Fibroblast of skin of left biceps (primary cell): ENCODE measurements around the gene MYOM3.

Source experiments
- DNase-seq, 2 experiments: peaks; one replicate each; pipeline ENCODE4 v3.0.0-alpha.2; 2013; ENCODE audit warnings: low read depth in 2 of 2

MYOM3 gene

DNA sequence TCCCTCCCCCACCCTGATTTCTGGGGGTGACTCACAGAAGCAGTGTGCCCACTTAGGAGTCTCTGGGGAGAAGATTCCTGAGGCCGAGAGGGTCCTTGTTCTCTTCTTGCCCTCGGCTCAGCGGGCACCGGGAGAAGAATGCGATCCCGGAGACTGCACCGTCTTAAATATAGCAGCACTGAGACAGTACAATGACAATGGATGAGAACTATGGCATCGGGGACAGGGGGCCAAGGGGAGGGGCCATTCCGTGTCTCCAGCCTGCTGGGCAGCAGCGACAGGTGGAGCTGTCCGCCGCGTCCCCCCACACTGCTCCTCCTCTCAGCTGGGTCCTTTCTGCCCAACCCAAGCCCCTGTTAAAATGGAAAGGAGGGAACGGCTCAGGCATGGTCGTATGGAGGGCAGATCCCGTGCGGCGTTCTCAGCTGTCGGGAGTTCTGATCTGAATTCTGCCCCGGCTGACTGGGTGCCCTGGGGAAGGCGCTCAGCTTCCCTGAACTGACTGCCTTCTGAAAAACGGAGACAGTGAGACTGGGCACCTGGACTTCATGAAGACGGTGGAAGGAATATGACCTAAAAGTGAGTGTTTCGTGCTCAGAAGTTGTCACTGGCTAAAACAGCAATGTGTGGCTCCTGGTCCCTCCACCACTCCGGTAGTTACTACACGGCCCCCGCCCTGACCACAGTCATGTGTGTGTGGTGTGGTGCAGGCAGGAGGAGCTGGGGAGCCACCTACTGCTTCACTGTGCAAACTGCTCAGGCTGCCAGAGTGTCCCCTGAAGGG, at the start of gene MYOM3:
Gene MYOM3, minus strand, starts transcription at position 140 of the 784 bp plus-strand sequence. CDS start 3,499 bp downstream, outside the sequence.
- DNase-seq = peak; percentile 23 to 29

DNA sequence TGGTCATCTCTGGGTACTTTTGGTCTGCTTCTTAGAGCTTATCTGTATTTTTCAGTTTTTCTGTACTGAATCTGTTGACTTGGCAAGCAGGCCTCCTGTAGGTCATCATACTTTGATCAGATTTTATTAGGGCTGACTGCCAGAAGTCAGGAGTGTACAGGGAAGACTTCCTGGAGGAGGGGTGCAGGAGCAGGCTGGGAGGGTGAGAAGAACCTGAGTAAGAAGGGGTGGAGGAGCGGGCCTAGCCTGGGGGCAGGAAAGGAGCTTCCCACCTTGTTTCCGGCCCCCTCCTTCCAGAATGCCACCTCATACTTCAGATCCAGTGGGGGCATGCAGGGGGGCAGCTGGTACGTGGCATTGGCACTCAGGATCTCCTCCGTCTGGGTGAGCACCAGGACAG, 49.3 kb upstream of the MYOM3 start:
- DNase-seq = no peak

DNA sequence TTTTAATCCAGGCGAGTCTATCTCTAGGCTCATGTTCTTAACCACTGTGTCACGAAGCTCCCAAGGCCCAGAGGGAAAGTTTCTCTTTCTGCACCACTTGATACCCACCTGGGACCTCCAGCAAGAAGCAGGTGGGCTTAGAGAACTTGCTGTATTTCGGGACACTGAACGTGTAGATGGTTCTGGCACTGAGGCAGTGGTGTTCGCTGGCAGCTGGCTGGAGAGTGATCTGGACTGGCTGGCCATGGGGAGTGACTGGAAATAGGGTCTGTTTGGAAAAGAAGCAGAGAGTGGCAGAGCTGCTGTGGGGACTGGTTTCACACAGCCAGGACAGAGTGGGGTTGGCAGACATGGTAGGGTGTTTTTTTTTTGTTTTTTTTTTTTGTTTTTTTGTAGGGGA, 47.4 kb upstream of the MYOM3 start:
- DNase-seq = no peak

DNA sequence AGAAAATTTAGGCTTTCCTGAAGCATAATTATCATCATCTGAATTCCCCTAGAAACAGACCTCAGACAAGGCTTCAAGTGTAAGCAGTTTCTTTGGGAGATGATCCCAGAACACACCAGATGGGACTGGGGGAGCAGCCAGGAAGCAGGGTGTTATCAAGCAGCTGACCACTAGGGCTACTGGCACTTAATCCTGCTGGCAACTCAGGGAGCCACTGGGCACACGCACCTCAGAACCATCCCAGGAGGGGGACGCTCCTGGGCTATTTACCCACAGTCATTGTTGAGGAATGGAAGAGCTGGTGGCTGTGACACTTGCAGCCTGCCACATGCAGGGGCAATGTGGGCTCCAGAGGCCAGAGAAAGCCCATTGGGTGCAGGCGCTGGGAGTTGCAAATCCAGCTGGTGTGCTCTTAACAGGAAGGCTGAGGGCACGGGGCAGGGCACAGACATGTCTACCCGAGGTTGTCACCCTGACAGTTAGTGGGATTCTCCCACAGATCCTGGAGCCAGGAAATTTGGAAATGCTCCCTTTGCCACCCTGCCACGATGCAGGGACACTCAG, 46.1 kb upstream of the MYOM3 start:
- no peak for DNase-seq

DNA sequence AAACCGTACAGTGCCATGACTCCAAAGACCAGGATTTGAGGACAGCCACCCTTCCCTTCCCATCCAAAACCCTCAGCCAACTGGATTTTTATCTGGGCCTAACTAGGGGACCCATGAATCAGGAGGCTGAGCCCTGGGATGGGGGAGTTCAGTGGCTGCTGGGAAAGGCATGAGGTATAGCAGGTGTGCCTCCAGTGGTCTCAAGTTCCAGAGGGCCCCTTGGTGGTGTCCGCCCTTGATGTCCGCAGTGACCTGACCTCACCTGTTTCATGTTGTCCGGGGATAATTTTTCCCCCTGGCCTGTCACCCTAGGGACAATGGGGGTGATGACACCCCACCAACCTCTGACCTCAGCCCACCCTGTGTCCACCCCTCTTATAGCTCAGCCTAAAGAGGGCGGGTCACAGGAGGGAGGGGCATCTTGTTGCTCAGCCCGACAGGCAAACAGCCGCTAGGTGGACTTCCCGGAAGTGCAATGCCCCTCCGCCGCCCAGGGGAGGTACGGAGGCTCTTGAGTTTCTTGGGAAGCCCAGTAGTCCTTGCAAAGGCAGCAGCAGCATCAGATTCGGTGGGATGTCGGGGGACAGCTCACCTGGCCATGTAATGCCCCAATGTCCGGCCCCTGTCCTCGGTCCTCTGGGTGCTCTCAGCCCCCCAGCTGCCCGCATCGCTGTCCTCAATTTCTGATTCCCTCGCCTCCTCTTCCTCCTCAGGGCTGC, 44.8 kb upstream of the MYOM3 start:
- no peak for DNase-seq

DNA sequence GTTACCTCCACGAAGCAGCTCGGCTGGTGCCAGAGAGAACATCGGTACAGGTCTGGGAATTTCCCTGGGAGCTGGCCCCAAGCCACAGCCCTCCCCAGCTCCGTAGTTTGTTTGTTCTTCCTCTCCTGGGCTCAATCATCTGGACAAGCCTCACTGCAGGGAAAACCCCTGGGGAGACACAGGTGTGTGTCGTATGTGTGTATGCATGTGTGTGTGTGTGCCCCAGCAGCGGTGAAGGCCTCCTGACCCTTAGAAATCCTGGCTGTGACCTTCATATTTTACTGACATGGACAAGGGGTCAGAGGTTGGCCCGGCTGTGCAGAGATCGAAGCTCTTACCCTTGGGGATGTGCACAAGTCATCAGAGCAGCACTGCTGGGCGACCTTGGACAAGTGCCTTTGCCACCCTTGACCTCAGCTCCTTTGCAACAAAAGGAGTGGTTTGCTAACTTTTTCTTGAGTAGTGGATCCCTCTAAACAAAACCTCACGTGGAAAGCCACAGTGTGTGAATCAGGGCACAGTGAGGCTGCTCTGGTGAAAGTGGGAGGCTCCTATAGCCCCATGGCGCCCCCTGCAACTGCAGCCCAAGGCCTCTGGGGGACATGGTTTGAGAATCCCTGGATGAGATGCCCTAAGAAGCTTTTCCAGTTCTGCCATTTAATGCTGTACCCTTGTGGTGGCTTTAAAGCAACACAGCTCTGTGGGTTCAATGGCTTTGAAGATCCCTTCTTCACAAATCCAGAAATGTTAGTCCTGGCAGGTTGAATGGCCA, 43.3 kb upstream of the MYOM3 start:
- no peak for DNase-seq

DNA sequence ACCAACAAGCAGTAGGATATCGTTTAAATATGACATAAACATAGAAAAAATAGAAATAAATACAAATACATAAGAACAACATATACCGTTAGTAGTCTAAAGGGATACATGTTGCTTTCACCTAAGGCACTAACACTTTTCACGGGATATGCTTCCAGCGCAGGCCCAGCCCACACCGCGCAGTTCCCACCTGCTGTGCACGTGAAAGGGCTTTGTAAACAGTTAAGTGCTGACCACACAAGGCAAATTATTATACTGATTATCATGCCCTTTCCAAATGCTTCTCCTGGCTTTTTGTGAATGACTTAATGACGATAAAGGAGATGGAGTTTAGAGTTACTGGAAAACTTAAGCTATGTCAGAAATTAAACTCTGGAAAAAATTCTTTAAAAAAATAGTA, 42.3 kb upstream of the MYOM3 start:
- no peak for DNase-seq

DNA sequence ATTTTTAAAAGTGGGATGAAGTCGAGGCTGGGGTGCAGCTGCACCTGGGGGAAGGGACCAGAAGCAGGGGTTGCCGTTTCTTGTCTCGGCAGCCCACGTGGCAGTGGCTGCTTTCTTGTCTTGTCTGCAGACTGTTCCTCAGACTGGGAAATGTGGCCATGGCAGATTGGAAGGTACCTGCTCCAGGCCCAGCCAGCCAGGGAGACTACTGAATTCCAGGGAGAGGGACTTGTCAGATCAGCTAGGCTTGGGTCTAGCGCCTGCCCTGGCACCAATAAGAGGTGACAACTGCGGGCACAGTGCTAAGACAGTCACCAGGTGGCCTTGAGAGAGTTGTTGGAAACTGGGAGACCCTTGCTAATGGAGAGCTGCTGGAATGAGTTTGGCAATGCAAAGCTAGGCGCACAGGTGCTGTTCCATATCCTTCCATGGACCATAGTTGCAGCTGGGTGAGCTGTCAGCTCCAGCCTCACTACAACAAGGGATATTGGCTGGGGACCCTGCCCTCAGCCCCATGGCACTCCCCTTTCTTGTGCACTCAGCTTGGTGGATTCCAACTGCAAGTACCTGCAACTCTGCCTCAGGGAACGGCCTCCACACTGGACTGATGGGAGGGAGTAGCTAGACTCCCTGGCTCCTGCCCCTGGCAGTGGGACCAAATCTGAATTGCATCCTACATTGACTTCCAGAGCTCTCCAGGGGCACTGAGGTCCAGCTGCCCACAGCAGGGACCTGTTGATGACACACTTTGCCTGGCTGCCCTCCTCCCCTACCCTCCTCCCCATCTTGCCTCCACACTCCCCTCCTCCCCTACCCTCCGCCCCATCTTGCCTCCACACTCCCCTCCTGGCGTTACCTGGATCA, 40.9 kb upstream of the MYOM3 start:
- no peak for DNase-seq

DNA sequence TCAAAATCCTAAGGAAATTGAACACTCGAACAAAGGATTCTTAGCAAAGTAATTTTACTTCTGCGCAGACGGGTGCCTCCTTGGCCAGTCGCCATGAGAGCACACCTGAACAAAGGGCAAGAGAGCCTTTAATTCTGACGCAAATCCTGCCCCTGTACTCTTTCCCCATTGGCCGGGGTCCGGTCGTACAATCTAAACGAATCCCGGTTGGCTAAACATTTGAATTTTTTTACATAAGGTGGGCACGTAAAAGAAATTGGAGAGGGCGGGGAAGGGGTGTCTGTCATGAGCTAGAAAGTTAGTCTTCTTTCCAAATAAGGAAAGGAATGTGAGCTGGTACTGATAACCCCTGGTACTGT, 39.2 kb upstream of the MYOM3 start:
- no peak for DNase-seq

DNA sequence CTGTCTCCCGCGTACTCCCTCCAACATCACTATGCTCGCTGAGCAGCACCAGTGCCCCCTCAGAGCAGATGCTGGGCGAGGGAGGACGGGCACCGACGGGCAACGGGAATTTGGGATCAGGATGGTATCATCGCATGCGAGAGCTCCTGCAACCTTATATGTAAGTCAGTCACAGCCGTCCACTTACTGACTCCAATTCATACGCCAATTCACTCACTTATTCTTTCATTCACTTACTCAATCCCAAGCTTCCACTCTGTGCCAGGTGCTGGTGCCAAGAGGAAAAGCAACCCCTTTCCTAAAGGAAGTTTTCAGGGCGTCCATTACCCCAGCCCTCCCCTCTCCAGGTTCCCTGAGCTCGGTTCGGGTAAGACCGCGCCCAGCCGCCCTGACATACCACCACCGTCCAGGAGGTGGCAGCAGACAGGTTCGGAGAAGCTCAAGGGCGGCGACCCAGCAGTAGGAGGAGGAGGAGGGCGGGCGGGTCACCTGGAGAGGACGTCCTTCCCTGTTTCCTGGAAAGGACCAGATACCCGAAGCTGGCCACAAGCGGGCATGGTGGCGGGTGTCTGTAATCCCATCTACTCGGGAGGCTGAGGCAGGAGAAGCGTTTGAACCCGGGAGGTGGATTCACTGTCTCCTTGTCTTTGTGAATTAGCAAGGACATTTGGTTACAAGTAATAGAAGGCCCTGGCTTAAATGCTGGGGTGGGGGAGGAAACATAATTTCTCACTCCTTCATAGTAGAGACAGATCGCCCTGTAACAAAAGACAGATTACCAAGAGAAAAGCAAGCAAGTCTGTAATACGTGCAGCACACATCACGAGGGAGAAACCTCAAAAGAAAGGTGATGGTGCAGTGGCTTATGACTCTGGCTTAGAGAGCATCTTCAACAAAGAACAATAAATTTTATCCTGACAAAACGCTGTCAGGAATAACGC, 38.6 kb upstream of the MYOM3 start:
- DNase-seq = peak; percentile 23 to 30

DNA sequence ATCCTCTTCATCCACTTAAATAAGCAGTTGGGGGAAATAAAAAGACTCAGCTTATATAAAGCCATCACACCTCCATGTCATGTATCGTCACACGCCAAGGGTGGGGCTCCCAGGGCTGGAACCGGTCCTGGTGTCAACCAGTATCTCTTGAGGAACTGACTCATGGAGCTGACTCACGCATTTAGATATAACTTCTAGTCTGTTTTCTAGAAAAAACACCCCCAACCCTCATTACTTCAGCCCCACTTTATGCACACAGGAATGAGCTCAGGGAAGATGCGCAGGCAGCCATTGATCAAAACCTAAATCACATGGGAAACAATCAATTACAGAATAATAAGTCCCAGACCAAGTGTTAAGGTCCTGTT, 37.9 kb upstream of the MYOM3 start:
- peak in 1 of 2 experiments; percentile 2 for DNase-seq

DNA sequence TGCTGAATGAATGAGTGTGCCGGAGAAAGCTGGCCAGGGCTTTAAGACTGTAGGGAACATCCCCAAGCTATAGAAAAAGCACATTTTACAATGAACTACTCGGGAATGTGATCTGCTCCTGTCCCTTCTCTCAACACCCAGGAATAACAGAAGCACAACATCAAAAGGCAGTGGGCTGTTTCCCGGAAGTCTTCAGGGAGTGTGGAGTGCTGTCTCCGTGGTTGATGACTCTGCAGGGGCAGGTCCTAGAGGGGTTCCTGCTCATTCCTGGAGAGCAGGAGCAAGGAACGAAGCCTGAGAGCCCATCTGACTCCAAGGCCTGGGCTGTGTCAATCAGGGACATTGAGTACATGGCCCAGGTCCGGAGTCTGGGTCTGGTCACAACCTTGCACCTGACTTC, 35.9 kb upstream of the MYOM3 start:
- DNase-seq = no peak

DNA sequence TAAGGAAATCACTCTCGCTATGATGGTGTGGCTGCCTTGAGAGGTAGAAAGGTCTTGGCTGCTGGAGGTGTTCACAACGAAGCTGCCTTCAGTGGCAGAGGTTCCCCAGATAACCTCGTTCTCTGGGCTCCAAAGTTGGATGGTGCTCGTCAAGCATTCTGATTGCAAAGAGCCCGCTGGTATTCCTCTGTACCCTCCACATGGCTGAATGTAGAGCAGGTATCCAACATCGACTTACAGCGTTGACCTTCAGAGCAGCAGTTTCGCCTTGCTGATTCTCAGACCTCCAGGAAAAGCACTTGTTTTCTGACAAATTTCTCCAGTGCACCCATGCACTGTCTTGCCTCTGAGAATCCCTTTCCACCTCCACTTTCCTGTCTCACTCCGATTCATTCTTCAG, 35.3 kb upstream of the MYOM3 start:
- no peak for DNase-seq

DNA sequence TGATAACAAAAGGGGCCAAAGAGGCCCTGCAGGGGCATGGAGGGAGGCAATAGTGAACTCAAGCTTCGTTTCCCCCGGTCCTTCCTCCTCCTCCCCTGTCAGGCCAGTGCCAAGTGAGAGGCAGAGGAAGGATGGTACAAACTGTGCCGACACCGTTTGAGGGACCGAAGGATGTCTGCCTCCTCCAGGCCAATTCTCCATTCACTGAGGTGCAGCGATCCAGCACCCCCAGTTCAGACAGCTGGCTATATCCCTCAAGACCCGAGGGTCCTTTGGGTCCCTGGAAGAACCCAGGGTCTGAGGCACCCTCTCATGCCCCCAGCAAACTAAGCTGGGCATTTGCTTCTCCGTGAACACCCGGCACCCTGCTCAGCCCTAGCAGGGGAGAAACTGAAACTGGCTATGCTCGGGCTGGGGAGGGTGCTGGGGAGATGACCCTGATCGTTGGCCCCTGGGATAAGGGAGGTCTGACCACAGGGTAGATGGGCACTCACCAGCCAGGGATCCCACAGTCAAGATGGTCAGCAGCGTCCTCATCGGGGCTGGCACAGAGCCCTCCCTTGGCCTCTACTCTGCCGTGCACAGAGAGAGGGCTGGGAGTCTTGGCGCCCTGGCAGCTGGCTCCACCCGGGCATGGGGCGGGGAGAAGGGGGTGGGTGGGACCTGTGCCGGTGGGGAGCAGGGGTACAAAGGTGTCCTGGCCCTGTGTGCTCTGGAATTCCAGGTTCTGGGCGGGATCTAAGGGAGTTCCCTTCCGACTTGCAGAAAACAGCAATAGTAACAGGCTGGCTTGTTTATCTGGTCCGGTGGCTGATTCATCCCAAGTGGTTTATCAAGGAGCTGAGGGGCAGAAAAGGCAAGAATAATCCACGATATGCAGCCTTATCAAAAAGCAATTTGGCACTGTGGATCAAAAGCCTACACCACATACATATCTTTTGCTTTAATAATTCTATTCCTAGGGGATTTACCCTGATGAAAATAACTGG, 30.9 kb upstream of the MYOM3 start, which contains the start of gene IL22RA1:
Gene IL22RA1, minus strand, starts transcription at position 595 of the 989 bp plus-strand sequence. Its CDS starts 58 bp downstream, at position 537.
- DNase-seq = no peak

DNA sequence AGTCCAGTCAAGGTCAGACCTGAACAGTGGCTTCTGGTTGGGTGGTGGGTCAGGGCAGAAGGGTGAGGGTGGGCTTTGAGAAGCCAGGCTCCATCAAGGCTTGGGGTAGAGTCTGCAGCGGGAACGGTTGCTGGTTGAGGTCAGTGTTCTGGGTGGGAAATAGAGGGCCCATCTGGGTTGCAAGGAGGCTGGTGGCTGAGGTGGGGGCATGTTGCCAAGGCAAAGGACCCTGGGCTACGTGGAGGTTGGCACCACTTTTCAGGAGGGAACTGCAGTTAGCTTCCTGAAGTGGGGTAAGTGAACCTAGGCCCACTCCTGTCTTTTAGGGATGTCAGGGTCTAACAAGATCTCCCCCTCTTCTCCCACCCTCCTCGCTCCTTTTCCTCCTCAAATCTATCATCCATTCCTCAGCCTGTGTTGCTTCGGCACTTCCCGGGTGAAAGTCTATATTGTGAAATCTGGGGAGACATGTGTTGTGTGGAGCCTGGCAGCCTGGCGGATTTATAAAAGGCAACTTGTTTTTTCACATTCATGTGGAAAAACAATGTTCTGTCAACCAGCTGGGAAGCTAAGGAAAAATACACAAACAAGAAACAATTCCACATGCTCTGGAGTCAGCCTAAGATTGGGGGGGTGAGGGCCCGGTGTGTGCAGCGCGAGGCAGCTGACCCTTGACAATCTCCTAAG, 29.5 kb upstream of the MYOM3 start:
- DNase-seq = no peak

DNA sequence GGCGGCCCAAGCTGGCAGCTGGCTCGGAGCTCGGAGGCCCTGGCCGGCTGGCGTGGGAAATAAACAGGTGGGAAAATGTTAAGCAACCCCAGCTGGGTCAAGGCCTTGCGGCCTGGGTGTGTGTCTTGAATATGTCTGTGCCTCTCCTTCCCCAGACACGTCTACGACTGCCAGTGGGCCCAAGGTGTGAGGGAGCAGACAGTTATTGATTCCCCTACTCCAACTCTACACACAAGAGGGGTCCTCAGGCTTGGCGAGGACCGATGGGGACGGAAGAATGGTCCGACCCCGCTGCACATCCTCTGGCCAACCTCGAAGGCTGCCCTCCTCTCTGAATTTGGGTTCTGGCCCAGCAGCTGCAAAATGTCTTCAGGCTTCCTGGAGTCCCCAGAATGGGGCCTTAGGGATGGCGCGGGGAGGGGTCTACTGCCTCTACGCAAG, 28.8 kb upstream of the MYOM3 start:
- DNase-seq = no peak

DNA sequence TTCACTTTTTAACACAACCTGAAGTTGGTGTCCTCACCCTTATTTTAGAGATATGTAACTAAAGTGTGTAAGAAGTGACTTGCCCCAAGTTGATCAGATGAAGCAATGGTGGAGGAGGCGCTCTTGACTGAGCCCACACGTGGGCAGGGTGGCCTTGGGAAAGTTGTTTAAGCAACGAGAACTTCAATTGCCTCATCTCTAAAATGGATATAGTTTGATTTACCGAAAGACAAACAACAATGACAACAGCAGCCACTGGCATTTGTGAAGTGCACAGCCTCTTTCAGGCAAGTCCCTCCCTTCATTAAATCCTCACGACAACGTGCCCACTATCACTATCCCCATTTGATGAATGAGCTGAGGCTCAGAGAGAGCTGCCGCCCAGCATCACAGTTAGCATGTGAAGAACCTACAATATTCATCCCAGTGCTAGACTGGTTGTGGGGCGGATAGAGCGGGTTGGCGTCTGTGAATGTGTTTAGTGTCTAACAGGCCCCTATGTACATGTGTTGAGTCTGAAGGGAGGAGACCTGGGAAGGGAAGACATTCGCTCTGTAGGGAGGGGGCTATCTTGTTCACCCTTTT, 28.0 kb upstream of the MYOM3 start:
- no peak for DNase-seq

DNA sequence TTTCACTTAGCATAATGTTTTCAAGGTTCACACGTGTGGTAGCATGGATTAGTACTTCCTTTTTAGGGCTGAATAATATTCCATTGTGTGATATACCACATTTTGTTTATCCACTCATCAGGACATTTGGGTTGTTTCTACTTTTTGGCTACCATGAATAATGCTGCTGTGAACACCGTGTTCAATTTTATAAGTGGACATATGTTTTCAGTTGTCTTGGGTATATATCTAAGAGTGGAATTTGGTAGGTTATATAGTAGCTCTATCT, 27.2 kb upstream of the MYOM3 start:
- DNase-seq = no peak
